A549 (cell line): ENCODE data around the gene C2orf78. TPM values are rescaled to one million over a fixed set of nuclear protein-coding genes. Genes with fewer than 3 reads are reported as not detected.

Source experiments
- ATAC-seq, 2 experiments: fragments of 200-7000 bp in 1 of 2; fragments of >200 bp in 1 of 2; cut with Nextera tagmentation in 1 of 2; cut with Tn5 transposase in 1 of 2; 3 replicates each; pipeline versions ENCODE4 v1.8.0 to v1.9.1; 2018 to 2020; ENCODE audit warnings: mild to moderate bottlenecking in 1 of 2, moderate library complexity in 1 of 2
- CTCF ChIA-PET: fragments of 300-600 bp; sonication (Branson Sonifier 250); formaldehyde crosslinking; extraction: SDS; loops from one replicate; lab custom pipeline; 2021; ENCODE audit warnings: antibody characterized with exemption, inconsistent platforms; lab: Yijun Ruan, JAX
- POLR2A ChIA-PET: fragments of 350-600 bp; formaldehyde crosslinking; extraction: SDS; loops from one replicate; lab custom pipeline; 2021; ENCODE audit warnings: antibody characterized with exemption, inconsistent platforms; lab: Yijun Ruan, JAX
- DNase-seq, 2 experiments: peaks; one replicate each; pipeline versions ENCODE4 v3.0.0 to v3.0.0-alpha.2; 2011 to 2016; ENCODE audit warnings: low read depth in 1 of 2, low spot score in 1 of 2
- FAIRE-seq: peaks from 2 replicates; lab custom pipeline; 2011; peaks lifted over from hg19 to GRCh38; lab: Jason Lieb, UNC
- H3K27ac ChIP-seq, 2 experiments: fragments of >200 bp; sonication (Bioruptor Twin); formaldehyde crosslinking; 3 replicates each; pipeline ENCODE4 v1.5.1; 2016 to 2017
- H3K4me1 ChIP-seq: fragments of >200 bp; sonication (Bioruptor Twin); formaldehyde crosslinking; 3 replicates; pipeline ENCODE4 v1.6.1; 2016
- H3K4me2 ChIP-seq: fragments of >200 bp; sonication (Bioruptor Twin); formaldehyde crosslinking; 3 replicates; pipeline ENCODE4 v1.6.1; 2016
- H3K4me3 ChIP-seq: fragments of >200 bp; sonication (Bioruptor Twin); formaldehyde crosslinking; 3 replicates; pipeline ENCODE4 v1.5.1; 2016
- H3K9me3 ChIP-seq: fragments of >200 bp; sonication (Bioruptor Twin); formaldehyde crosslinking; 3 replicates; pipeline ENCODE4 v1.6.1; 2016
- CBX2 ChIP-seq: fragments of 200-600 bp; sonication (generic); IDR thresholded peaks from 2 replicates; pipeline ENCODE4 v1.6.1; 2016; ENCODE audit warnings: low read depth, mild to moderate bottlenecking, borderline replicate concordance
- CBX8 ChIP-seq: fragments of 200-600 bp; sonication (generic); IDR thresholded peaks from 2 replicates; pipeline ENCODE4 v1.6.1; 2016
- CHD4 ChIP-seq: fragments of 200-600 bp; sonication (generic); IDR thresholded peaks from 2 replicates; pipeline ENCODE4 v1.6.1; 2016; ENCODE audit warnings: antibody characterized with exemption, mild to moderate bottlenecking, borderline replicate concordance
- EP300 ChIP-seq, 2 experiments: fragments of >200 bp; sonication (Bioruptor Twin); formaldehyde crosslinking; IDR thresholded peaks; 2 replicates in 1 of 2; 3 replicates in 1 of 2; pipeline ENCODE4 v1.6.1; 2016 to 2017
- FOSB ChIP-seq: fragments of 250-450 bp; sonication (Bioruptor Pico); IDR thresholded peaks from 2 replicates; pipeline ENCODE4 v1.5.0; 2020; ENCODE audit warnings: mild to moderate bottlenecking, moderate library complexity
- HDAC2 ChIP-seq: fragments of 200-600 bp; sonication (generic); IDR thresholded peaks from 2 replicates; pipeline ENCODE4 v1.6.1; 2016
- HOXA7 ChIP-seq: fragments of 250-450 bp; sonication (Bioruptor Pico); IDR thresholded peaks from 2 replicates; pipeline ENCODE4 v1.5.0; 2020; ENCODE audit warnings: mild to moderate bottlenecking, moderate library complexity
- HOXB13 ChIP-seq: fragments of 250-450 bp; sonication (Bioruptor Pico); IDR thresholded peaks from 2 replicates; pipeline ENCODE4 v1.5.0; 2020; ENCODE audit warnings: low read depth, mild to moderate bottlenecking, moderate library complexity
- JUNB ChIP-seq: fragments of >200 bp; sonication (Bioruptor Twin); formaldehyde crosslinking; IDR thresholded peaks from 2 replicates; pipeline ENCODE4 v1.6.1; 2016
- KDM5A ChIP-seq: fragments of 200-600 bp; sonication (generic); IDR thresholded peaks from 2 replicates; pipeline ENCODE4 v1.6.1; 2016; ENCODE audit warnings: antibody characterized with exemption, mild to moderate bottlenecking
- MAFK ChIP-seq: fragments of 450-650 bp; IDR thresholded peaks from 2 replicates; pipeline ENCODE4 v1.6.1; 2014; ENCODE audit not compliant: partially characterized antibody
- MYC ChIP-seq: IDR thresholded peaks from 2 replicates; pipeline ENCODE4 v1.6.1; 2012; ENCODE audit warnings: mild to moderate bottlenecking, inconsistent platforms, low read length, improper control_type of control experiment, borderline replicate concordance
- POLR2A ChIP-seq: IDR thresholded peaks from 2 replicates; pipeline ENCODE4 v1.6.1; 2012; ENCODE audit warnings: mild to moderate bottlenecking, low read length
- POLR2AphosphoS2 ChIP-seq: conservative IDR thresholded peaks from 2 replicates; pipeline ENCODE4 v1.6.1; 2012; ENCODE audit warnings: low read length, improper control_type of control experiment, inconsistent platforms
- RNF2 ChIP-seq: fragments of 200-600 bp; sonication (generic); IDR thresholded peaks from 2 replicates; pipeline ENCODE4 v1.6.1; 2016; ENCODE audit warnings: low read depth, mild to moderate bottlenecking, antibody characterized with exemption, moderate library complexity, borderline replicate concordance
- SMC3 ChIP-seq: fragments of >200 bp; sonication (Bioruptor Twin); formaldehyde crosslinking; IDR thresholded peaks from 3 replicates; pipeline ENCODE4 v1.6.1; 2018; ENCODE audit warnings: inconsistent platforms
- TFCP2L1 ChIP-seq: fragments of 250-450 bp; sonication (Bioruptor Pico); IDR thresholded peaks from 2 replicates; pipeline ENCODE4 v1.5.0; 2021; ENCODE audit warnings: mild to moderate bottlenecking
- TP53 ChIP-seq: fragments of 250-450 bp; sonication (Bioruptor Pico); IDR thresholded peaks from 2 replicates; pipeline ENCODE4 v1.5.0; 2021; ENCODE audit warnings: mild to moderate bottlenecking, moderate library complexity
- ZC3H11A ChIP-seq: fragments of 450-650 bp; IDR thresholded peaks from 2 replicates; pipeline ENCODE4 v1.6.1; 2014; ENCODE audit warnings: antibody characterized with exemption, mild to moderate bottlenecking
- ZSCAN20 ChIP-seq: fragments of 250-450 bp; sonication (Bioruptor Pico); IDR thresholded peaks from 2 replicates; pipeline ENCODE4 v1.8.0; 2022; ENCODE audit warnings: mild to moderate bottlenecking, moderate library complexity
- WGBS: methylation state at CpG from one replicate; pipeline ENCODE4 v1.1.6; 2017; ENCODE audit errors: missing lambda C conversion rate; 5-methylcytosine and 5-hydroxymethylcytosine counted together
- polyA plus RNA-seq, 4 experiments: library from polyadenylated mRNA; depleted of rRNA in 3 of 4; stranded (reverse); fragments of >200 nt; fragmentation: RNase III in 1 of 4; extraction: RNeasy Plus Mini Kit Qiagen cat#74134 plus additional on column Dnase treatment in 1 of 4; gene quantifications; 2 replicates in 3 of 4; 3 replicates in 1 of 4; pipeline ENCODE4 v1.2.3, GENCODE V29; 2011 to 2017
- TF ChIP-seq, protein P1 (sequence below): fragments of >200 bp; sonication (Bioruptor Twin); formaldehyde crosslinking; IDR thresholded peaks from 3 replicates; pipeline ENCODE4 v1.5.1; 2016
- TF ChIP-seq, protein P2 (sequence below): IDR thresholded peaks from 2 replicates; pipeline ENCODE4 v1.6.1; 2012
- TF ChIP-seq, protein P3 (sequence below): IDR thresholded peaks from 2 replicates; pipeline ENCODE4 v1.6.1; 2012; ENCODE audit warnings: low read depth, borderline replicate concordance
- TF ChIP-seq, protein P4 (sequence below): fragments of 150-350 bp; IDR thresholded peaks from 2 replicates; pipeline ENCODE4 v1.6.1; 2014; ENCODE audit warnings: low read depth, mild to moderate bottlenecking, low read length
- TF ChIP-seq, protein P5 (sequence below): fragments of 250-450 bp; sonication (Bioruptor Pico); IDR thresholded peaks from 2 replicates; pipeline ENCODE4 v1.5.0; 2021; ENCODE audit warnings: mild to moderate bottlenecking, moderate library complexity, borderline replicate concordance
- TF ChIP-seq, protein P6 (sequence below): fragments of >200 bp; sonication (Bioruptor Twin); formaldehyde crosslinking; IDR thresholded peaks from 2 replicates; pipeline ENCODE4 v1.6.1; 2016
- TF ChIP-seq, protein P7 (sequence below): fragments of 250-450 bp; sonication (Bioruptor Pico); IDR thresholded peaks from 2 replicates; pipeline ENCODE4 v1.5.0; 2020; ENCODE audit warnings: low read depth, mild to moderate bottlenecking, moderate library complexity

Gene C2orf78
- polyA plus RNA-seq, 2 of the 4 experiments (the other 2 are of a cell fraction) = not detected

DNA sequence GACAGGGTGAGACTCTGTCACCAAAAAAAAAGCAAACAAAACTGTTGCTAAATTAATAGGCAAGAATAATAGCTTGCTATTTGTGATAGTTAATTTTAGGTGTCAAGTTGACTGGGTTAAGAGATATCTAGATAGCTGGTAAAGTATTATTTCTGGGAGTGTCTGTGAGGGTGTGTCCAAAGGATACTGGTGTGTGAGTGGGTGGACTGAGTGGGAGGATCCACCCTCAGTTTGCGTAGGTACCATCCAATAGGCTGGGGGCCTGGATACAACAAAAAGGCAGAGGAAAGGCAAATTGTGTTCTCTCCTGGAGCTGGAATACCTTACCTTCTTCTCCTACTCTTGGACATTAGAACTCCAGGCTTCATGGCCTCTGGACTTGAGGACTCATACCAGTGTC, 19.0 kb upstream of the C2orf78 start:
- H3K4me3 ChIP-seq = no peak overlapping the region
- ATAC-seq (no peak), DNase-seq (no peak), FAIRE-seq (no peak)
- ChIA-PET POLR2A (no interaction called here), CTCF (interaction anchor here (0.8 to 1.0 kb wide), 3 partner anchors 9 to 15 kb away, joined by 3 read pairs; partner anchors contain the start of gene DUSP11)
- 96% methylated on average over 1 of the region's 1 CpG for WGBS
- H3K27ac ChIP-seq = no peak overlapping the region
- no peak for TF ChIP-seq JUNB
- TF ChIP-seq CHD4 = no peak
- TF ChIP-seq CBX2 = no peak
- TF ChIP-seq ZC3H11A = no peak
- TF ChIP-seq HOXA7 (CRISPR knock-in tag) = no peak
- TF ChIP-seq, protein P1, sequence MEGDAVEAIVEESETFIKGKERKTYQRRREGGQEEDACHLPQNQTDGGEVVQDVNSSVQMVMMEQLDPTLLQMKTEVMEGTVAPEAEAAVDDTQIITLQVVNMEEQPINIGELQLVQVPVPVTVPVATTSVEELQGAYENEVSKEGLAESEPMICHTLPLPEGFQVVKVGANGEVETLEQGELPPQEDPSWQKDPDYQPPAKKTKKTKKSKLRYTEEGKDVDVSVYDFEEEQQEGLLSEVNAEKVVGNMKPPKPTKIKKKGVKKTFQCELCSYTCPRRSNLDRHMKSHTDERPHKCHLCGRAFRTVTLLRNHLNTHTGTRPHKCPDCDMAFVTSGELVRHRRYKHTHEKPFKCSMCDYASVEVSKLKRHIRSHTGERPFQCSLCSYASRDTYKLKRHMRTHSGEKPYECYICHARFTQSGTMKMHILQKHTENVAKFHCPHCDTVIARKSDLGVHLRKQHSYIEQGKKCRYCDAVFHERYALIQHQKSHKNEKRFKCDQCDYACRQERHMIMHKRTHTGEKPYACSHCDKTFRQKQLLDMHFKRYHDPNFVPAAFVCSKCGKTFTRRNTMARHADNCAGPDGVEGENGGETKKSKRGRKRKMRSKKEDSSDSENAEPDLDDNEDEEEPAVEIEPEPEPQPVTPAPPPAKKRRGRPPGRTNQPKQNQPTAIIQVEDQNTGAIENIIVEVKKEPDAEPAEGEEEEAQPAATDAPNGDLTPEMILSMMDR = no peak
- TF ChIP-seq HOXB13 = no peak
- TF ChIP-seq CBX8 = no peak
- no peak overlapping the region for H3K4me2 ChIP-seq
- no peaks in the 10 kb centered on the region for H3K4me1 ChIP-seq
- H3K9me3 ChIP-seq = no peaks in the 10 kb centered on the region

DNA sequence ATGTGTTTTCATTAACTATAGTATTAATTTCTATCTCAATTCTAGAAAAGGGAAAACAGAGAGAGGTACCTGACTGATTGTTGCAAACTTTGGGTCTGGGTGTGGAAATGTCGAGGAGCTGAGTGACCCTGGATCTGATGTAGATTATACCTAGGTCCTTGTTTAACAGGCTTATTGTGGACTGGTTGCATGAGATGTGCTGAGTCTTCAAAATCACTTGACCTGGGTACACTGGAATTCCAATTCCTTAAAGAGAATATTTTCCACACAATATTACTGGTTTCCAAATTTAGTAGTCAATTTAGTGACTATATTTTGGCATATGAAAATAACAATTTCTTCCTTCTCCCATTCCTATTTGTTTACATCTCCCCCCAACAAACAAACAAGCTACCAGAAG, 17.6 kb upstream of the C2orf78 start:
- Histone ChIP-seq H3K4me2 (no peak overlapping the region), H3K4me3 (no peak overlapping the region), H3K4me1 (no peaks in the 10 kb centered on the region), H3K9me3 (no peaks in the 10 kb centered on the region), H3K27ac (no peak overlapping the region)
- ATAC-seq (no peak), FAIRE-seq (no peak), DNase-seq (no peak)
- POLR2A ChIA-PET = no interaction called here
- TF ChIP-seq EP300 (IDR thresholded peaks at IDR 0.05) (no peak), JUNB (no peak), SMC3 (no peak), POLR2AphosphoS2 (no peak), CBX8 (no peak), POLR2A (no peak), MAFK (peak; percentile 73)
- TF ChIP-seq, protein P2, sequence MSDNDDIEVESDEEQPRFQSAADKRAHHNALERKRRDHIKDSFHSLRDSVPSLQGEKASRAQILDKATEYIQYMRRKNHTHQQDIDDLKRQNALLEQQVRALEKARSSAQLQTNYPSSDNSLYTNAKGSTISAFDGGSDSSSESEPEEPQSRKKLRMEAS = no peak
- CTCF ChIA-PET = no interaction called here
- 93% methylated on average over 1 of the region's 1 CpG for WGBS

DNA sequence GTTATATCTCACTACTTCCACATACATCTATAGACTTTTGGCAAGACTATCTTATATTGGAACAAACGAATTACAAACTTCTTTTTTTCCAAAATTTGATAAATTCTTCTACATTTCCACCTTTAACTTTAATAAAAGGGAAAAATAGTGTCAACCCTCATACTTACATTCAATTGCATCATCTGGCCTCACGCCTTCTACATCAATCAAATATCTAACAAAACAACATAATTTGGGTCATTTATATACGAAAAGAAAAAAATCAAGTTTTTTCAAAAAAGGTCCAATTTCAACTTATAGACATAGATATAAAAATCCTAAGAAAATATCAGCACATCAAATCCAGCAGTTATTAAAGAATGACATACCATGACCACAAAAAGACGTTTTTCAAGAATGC, 17.0 kb upstream of the C2orf78 start:
- ChIA-PET CTCF (no interaction called here), POLR2A (no interaction called here)
- H3K9me3 ChIP-seq = no peaks in the 10 kb centered on the region
- H3K27ac ChIP-seq = no peak overlapping the region
- no peak overlapping the region for H3K4me3 ChIP-seq
- FAIRE-seq (peak; percentile 59), DNase-seq (no peak), ATAC-seq (no peak)
- WGBS = 85% methylated on average over 4 of the region's 4 CpGs
- H3K4me2 ChIP-seq = no peak overlapping the region
- H3K4me1 ChIP-seq = no peaks in the 10 kb centered on the region
- TF ChIP-seq ZSCAN20 (CRISPR knock-in tag) (no peak), HOXA7 (CRISPR knock-in tag) (no peak), KDM5A (no peak), CHD4 (no peak), MYC (no peak), TFCP2L1 (CRISPR knock-in tag) (no peak)

DNA sequence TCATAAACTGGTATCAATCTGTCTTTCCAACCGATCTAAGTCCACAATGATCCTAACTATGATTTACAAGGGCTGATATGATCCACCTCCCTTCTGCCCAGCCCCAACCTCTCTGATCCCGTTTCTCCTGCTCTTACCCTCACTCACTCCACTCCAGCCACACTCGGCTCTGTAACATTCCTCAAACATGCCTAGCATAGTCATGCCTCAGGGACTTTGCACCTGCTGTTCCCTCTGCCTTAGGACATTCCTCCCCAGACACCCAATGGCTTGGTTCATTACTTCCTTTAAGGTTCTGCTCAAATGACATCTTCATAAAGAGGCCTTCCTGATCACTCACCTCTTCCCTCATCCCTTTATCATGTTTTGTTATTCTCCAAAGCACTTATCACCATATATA, 13.3 kb upstream of the C2orf78 start:
- CTCF ChIA-PET = interaction anchor here (0.6 kb wide), 1 partner anchor 88 kb away, joined by 5 read pairs; no protein-coding TSS in a partner anchor
- H3K4me1 ChIP-seq = no peaks in the 10 kb centered on the region
- ATAC-seq (no peak), DNase-seq (no peak), FAIRE-seq (no peak)
- H3K4me2 ChIP-seq = no peak overlapping the region
- no peaks in the 10 kb centered on the region for H3K9me3 ChIP-seq
- WGBS = 87% methylated on average over 3 of the region's 3 CpGs
- no peak overlapping the region for H3K4me3 ChIP-seq
- POLR2A ChIA-PET = no interaction called here
- no peak overlapping the region for H3K27ac ChIP-seq
- TF ChIP-seq RNF2 (no peak), FOSB (CRISPR knock-in tag) (no peak), TP53 (CRISPR knock-in tag) (no peak), HDAC2 (no peak)
- TF ChIP-seq, protein P3, sequence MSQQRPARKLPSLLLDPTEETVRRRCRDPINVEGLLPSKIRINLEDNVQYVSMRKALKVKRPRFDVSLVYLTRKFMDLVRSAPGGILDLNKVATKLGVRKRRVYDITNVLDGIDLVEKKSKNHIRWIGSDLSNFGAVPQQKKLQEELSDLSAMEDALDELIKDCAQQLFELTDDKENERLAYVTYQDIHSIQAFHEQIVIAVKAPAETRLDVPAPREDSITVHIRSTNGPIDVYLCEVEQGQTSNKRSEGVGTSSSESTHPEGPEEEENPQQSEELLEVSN = no peak
- TF ChIP-seq, protein P4, sequence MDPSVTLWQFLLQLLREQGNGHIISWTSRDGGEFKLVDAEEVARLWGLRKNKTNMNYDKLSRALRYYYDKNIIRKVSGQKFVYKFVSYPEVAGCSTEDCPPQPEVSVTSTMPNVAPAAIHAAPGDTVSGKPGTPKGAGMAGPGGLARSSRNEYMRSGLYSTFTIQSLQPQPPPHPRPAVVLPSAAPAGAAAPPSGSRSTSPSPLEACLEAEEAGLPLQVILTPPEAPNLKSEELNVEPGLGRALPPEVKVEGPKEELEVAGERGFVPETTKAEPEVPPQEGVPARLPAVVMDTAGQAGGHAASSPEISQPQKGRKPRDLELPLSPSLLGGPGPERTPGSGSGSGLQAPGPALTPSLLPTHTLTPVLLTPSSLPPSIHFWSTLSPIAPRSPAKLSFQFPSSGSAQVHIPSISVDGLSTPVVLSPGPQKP = no peak
- TF ChIP-seq, protein P5, sequence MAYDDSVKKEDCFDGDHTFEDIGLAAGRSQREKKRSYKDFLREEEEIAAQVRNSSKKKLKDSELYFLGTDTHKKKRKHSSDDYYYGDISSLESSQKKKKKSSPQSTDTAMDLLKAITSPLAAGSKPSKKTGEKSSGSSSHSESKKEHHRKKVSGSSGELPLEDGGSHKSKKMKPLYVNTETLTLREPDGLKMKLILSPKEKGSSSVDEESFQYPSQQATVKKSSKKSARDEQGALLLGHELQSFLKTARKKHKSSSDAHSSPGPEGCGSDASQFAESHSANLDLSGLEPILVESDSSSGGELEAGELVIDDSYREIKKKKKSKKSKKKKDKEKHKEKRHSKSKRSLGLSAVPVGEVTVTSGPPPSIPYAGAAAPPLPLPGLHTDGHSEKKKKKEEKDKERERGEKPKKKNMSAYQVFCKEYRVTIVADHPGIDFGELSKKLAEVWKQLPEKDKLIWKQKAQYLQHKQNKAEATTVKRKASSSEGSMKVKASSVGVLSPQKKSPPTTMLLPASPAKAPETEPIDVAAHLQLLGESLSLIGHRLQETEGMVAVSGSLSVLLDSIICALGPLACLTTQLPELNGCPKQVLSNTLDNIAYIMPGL = no peak
- TF ChIP-seq, protein P6, sequence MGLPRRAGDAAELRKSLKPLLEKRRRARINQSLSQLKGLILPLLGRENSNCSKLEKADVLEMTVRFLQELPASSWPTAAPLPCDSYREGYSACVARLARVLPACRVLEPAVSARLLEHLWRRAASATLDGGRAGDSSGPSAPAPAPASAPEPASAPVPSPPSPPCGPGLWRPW = no peak
- TF ChIP-seq, protein P7, sequence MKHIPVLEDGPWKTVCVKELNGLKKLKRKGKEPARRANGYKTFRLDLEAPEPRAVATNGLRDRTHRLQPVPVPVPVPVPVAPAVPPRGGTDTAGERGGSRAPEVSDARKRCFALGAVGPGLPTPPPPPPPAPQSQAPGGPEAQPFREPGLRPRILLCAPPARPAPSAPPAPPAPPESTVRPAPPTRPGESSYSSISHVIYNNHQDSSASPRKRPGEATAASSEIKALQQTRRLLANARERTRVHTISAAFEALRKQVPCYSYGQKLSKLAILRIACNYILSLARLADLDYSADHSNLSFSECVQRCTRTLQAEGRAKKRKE (CRISPR knock-in tag) = no peak
